HuH-7.5 (cell line): Measurements from ENCODE around the gene DYNC1I1.

ENCODE experiments used
- DNase-seq: peaks from one replicate; pipeline ENCODE4 v3.0.0; 2011; ENCODE audit warnings: low spot score

DYNC1I1 gene

GRCh38 chr7:95793658-95794057 is 21.3 kb downstream of the DYNC1I1 start:
- no peak for DNase-seq

GRCh38 chr7:95794917-95795515 is 22.7 kb downstream of the DYNC1I1 start:
- no peak for DNase-seq

- no peak for DNase-seq
Observed at GRCh38 chr7:95796617-95797016, 24.3 kb downstream of the DYNC1I1 start.

GRCh38 chr7:95798401-95798930 is 26.1 kb downstream of the DYNC1I1 start:
- no peak for DNase-seq

- no peak for DNase-seq
Observed at GRCh38 chr7:95800787-95801186, 28.4 kb downstream of the DYNC1I1 start.

GRCh38 chr7:95802270-95802669 is 29.9 kb downstream of the DYNC1I1 start:
- DNase-seq, result no peak

GRCh38 chr7:95804052-95804451 is 31.7 kb downstream of the DYNC1I1 start:
- no peak for DNase-seq

- DNase-seq, result no peak
Observed at GRCh38 chr7:95805909-95806308, 33.6 kb downstream of the DYNC1I1 start.

- no peak for DNase-seq
Observed at GRCh38 chr7:95808396-95808795, 36.0 kb downstream of the DYNC1I1 start.

GRCh38 chr7:95811846-95812445 is 39.6 kb downstream of the DYNC1I1 start:
- DNase-seq, result no peak

- no peak for DNase-seq
Observed at GRCh38 chr7:95814721-95815120, 42.4 kb downstream of the DYNC1I1 start.

- no peak for DNase-seq
Observed at GRCh38 chr7:95817866-95818640, 45.7 kb downstream of the DYNC1I1 start.

GRCh38 chr7:95820778-95821177 is 48.4 kb downstream of the DYNC1I1 start:
- no peak for DNase-seq

- no peak for DNase-seq
Observed at GRCh38 chr7:95822717-95823116, 50.4 kb downstream of the DYNC1I1 start.

GRCh38 chr7:95824616-95825015 is 52.3 kb downstream of the DYNC1I1 start:
- no peak for DNase-seq

GRCh38 chr7:95828824-95829790 is 56.8 kb downstream of the DYNC1I1 start:
- DNase-seq, result no peak

- DNase-seq, result no peak
Observed at GRCh38 chr7:95840953-95841950, 68.9 kb downstream of the DYNC1I1 start.

GRCh38 chr7:95843286-95843685 is 70.9 kb downstream of the DYNC1I1 start:
- no peak for DNase-seq

GRCh38 chr7:95845007-95845406 is 72.7 kb downstream of the DYNC1I1 start:
- DNase-seq, result no peak

- no peak for DNase-seq
Observed at GRCh38 chr7:95847061-95847460, 74.7 kb downstream of the DYNC1I1 start.

GRCh38 chr7:95859429-95859828 is 87.1 kb downstream of the DYNC1I1 start:
- DNase-seq, result no peak
